ENCODE results near the gene LEFTY1.
A peak's percentile ranks its signal among the peaks of the same experiment; 100 is the strongest.

Gene LEFTY1

GRCh38 chr1:225873281-225873850 lies 15.6 kb downstream of the LEFTY1 start:
- no peak for DNase-seq (ENCODE audit: low read depth in 3 of 3, low spot score in 1 of 3)

GRCh38 chr1:225872075-225872430 lies 16.9 kb downstream of the LEFTY1 start:
- no peak for DNase-seq (ENCODE audit: low read depth in 3 of 3, low spot score in 1 of 3)

GRCh38 chr1:225871359-225872074 lies 17.4 kb downstream of the LEFTY1 start:
- no peak for DNase-seq (ENCODE audit: low read depth in 3 of 3, low spot score in 1 of 3)

- DNase-seq (ENCODE audit: low read depth in 3 of 3, low spot score in 1 of 3), result no peak
Measured at GRCh38 chr1:225870911-225871310, 18.0 kb downstream of the LEFTY1 start.

- DNase-seq (ENCODE audit: low read depth in 3 of 3, low spot score in 1 of 3), result no peak
Measured at GRCh38 chr1:225868631-225869330, 20.2 kb downstream of the LEFTY1 start.

- DNase-seq (ENCODE audit: low read depth in 3 of 3, low spot score in 1 of 3), result no peak
Measured at GRCh38 chr1:225866981-225867380, 22.0 kb downstream of the LEFTY1 start.

- peak; percentile 21 to 54 (median 50) for DNase-seq (ENCODE audit: low read depth in 3 of 3, low spot score in 1 of 3)
Measured at GRCh38 chr1:225866061-225866837, 22.7 kb downstream of the LEFTY1 start.

- DNase-seq (ENCODE audit: low read depth in 3 of 3, low spot score in 1 of 3), result no peak
Measured at GRCh38 chr1:225865514-225865913, 23.4 kb downstream of the LEFTY1 start.

GRCh38 chr1:225863167-225863566 lies 25.8 kb downstream of the LEFTY1 start:
- DNase-seq (ENCODE audit: low read depth in 3 of 3, low spot score in 1 of 3), result no peak

GRCh38 chr1:225862581-225862950 lies 26.4 kb downstream of the LEFTY1 start:
- no peak for DNase-seq (ENCODE audit: low read depth in 3 of 3, low spot score in 1 of 3)

- DNase-seq (ENCODE audit: low read depth in 3 of 3, low spot score in 1 of 3), result no peak
Measured at GRCh38 chr1:225861834-225862580, 26.9 kb downstream of the LEFTY1 start.

GRCh38 chr1:225860876-225861441 lies 28.0 kb downstream of the LEFTY1 start:
- DNase-seq (ENCODE audit: low read depth in 3 of 3, low spot score in 1 of 3), result no peak

GRCh38 chr1:225860107-225860506 lies 28.8 kb downstream of the LEFTY1 start:
- DNase-seq (ENCODE audit: low read depth in 3 of 3, low spot score in 1 of 3), result no peak

- no peak for DNase-seq (ENCODE audit: low read depth in 3 of 3, low spot score in 1 of 3)
Measured at GRCh38 chr1:225859151-225859550, 29.8 kb downstream of the LEFTY1 start.

GRCh38 chr1:225857256-225857655 lies 31.7 kb downstream of the LEFTY1 start:
- DNase-seq (ENCODE audit: low read depth in 3 of 3, low spot score in 1 of 3), result no peak

- no peak for DNase-seq (ENCODE audit: low read depth in 3 of 3, low spot score in 1 of 3)
Measured at GRCh38 chr1:225855503-225856300, 33.2 kb downstream of the LEFTY1 start.

GRCh38 chr1:225853441-225853840 lies 35.5 kb downstream of the LEFTY1 start:
- no peak for DNase-seq (ENCODE audit: low read depth in 3 of 3, low spot score in 1 of 3)

- DNase-seq (ENCODE audit: low read depth in 3 of 3, low spot score in 1 of 3), result no peak
Measured at GRCh38 chr1:225852413-225853124, 36.4 kb downstream of the LEFTY1 start.

GRCh38 chr1:225851805-225852204 lies 37.1 kb downstream of the LEFTY1 start:
- DNase-seq (ENCODE audit: low read depth in 3 of 3, low spot score in 1 of 3), result no peak
